ENCODE results near the gene RFX6. TPM values are rescaled to one million over a fixed set of nuclear protein-coding genes. Genes with fewer than 3 reads are reported as not detected.

RFX6 gene
- polyA plus RNA-seq, 1 experiment, result not detected

- no peak overlapping the region for H3K27ac ChIP-seq (ENCODE audit: low read depth, low read length)
- no peak for TF ChIP-seq CTCF (IDR thresholded peaks at IDR 0.05; ENCODE audit: low read depth, low read length)
- H3K4me3 ChIP-seq (ENCODE audit: low read depth, low read length), result no peak overlapping the region
- ChIA-PET POLR2A (no interaction called here), CTCF (no interaction called here)
- H3K9me3 ChIP-seq (ENCODE audit: control insufficient read depth, insufficient read depth, low read length), result no peaks in the 10 kb centered on the region
- DNase-seq (ENCODE audit: low read depth, low spot score), result no peak
- H3K27me3 ChIP-seq (ENCODE audit: control insufficient read depth, insufficient read depth, low read length), result no peaks in the 10 kb centered on the region
Measured at GRCh38 chr6:116973976-116974375, 96.9 kb downstream of the RFX6 start.

GRCh38 chr6:116974526-116975316 is 97.7 kb downstream of the RFX6 start:
- H3K9me3 ChIP-seq (ENCODE audit: control insufficient read depth, insufficient read depth, low read length), result no peaks in the 10 kb centered on the region
- no peak overlapping the region for H3K27ac ChIP-seq (ENCODE audit: low read depth, low read length)
- TF ChIP-seq CTCF (IDR thresholded peaks at IDR 0.05; ENCODE audit: low read depth, low read length), result no peak
- DNase-seq (ENCODE audit: low read depth, low spot score), result no peak
- ChIA-PET POLR2A (no interaction called here), CTCF (interaction anchor here (1.0 kb wide), 1 partner anchor 196 kb away, joined by 4 read pairs; no protein-coding TSS in a partner anchor)
- no peaks in the 10 kb centered on the region for H3K27me3 ChIP-seq (ENCODE audit: control insufficient read depth, insufficient read depth, low read length)
- no peak overlapping the region for H3K4me3 ChIP-seq (ENCODE audit: low read depth, low read length)

GRCh38 chr6:116975600-116975999 is 98.6 kb downstream of the RFX6 start:
- no peak overlapping the region for H3K4me3 ChIP-seq (ENCODE audit: low read depth, low read length)
- POLR2A ChIA-PET, result no interaction called here
- no peaks in the 10 kb centered on the region for H3K9me3 ChIP-seq (ENCODE audit: control insufficient read depth, insufficient read depth, low read length)
- CTCF ChIA-PET, result interaction anchor here (0.6 kb wide), 1 partner anchor 290 kb away, joined by 4 read pairs; the partner anchor contains the start of gene VGLL2
- H3K27ac ChIP-seq (ENCODE audit: low read depth, low read length), result no peak overlapping the region
- no peak for TF ChIP-seq CTCF (IDR thresholded peaks at IDR 0.05; ENCODE audit: low read depth, low read length)
- no peak for DNase-seq (ENCODE audit: low read depth, low spot score)
- H3K27me3 ChIP-seq (ENCODE audit: control insufficient read depth, insufficient read depth, low read length), result no peaks in the 10 kb centered on the region

- Histone ChIP-seq H3K9me3 (ENCODE audit: control insufficient read depth, insufficient read depth, low read length) (no peaks in the 10 kb centered on the region), H3K27ac (ENCODE audit: low read depth, low read length) (no peak overlapping the region), H3K27me3 (ENCODE audit: control insufficient read depth, insufficient read depth, low read length) (no peaks in the 10 kb centered on the region), H3K4me3 (ENCODE audit: low read depth, low read length) (no peak overlapping the region)
- TF ChIP-seq CTCF (IDR thresholded peaks at IDR 0.05; ENCODE audit: low read depth, low read length), result no peak
- no peak for DNase-seq (ENCODE audit: low read depth, low spot score)
- ChIA-PET CTCF (interaction anchor here (1.2 to 1.8 kb wide), 2 partner anchors 10 to 11 kb away, joined by 3 to 5 read pairs; no protein-coding TSS in a partner anchor), POLR2A (no interaction called here)
Measured at GRCh38 chr6:116979560-116979959, 102.5 kb downstream of the RFX6 start.

Other genes with a start within 250 kb of the RFX6 start
- 6.9 and 11.9 TPM in 2 replicates for gene ZUP1, start 208.5 kb upstream of the RFX6 start, polyA plus RNA-seq (2011; rRNA removed)
- 5.1 and 8.4 TPM in 2 replicates for gene KPNA5, start 196.0 kb upstream of the RFX6 start, polyA plus RNA-seq (2011; rRNA removed)
- gene FAM162B, start 111.5 kb upstream of the RFX6 start, polyA plus RNA-seq (2011; rRNA removed), result 7.8 and 10.9 TPM in 2 replicates
- not detected in 2 replicates for gene GPRC6A, start 48.2 kb upstream of the RFX6 start, polyA plus RNA-seq (2011; rRNA removed)